Nephron (organoid): ENCODE data around the gene COL4A4.

Experiments used
- H3K27ac Mint-ChIP-seq, 3 experiments: 2 replicates each; pipeline ENCODE4 v1.8.0; 2020; ENCODE audit warnings: mixed read lengths in 3 of 3, mild to moderate bottlenecking in 2 of 3, moderate library complexity in 1 of 3
- H3K27me3 Mint-ChIP-seq: 2 replicates; pipeline ENCODE4 v1.8.0; 2021; ENCODE audit warnings: low read depth, mild to moderate bottlenecking, moderate library complexity, mixed read lengths
- H3K36me3 Mint-ChIP-seq: 2 replicates; pipeline ENCODE4 v1.8.0; 2020; ENCODE audit warnings: low read depth, mixed read lengths
- H3K4me1 Mint-ChIP-seq: 2 replicates; pipeline ENCODE4 v1.8.0; 2020; ENCODE audit warnings: mixed read lengths
- H3K4me3 Mint-ChIP-seq, 3 experiments: 2 replicates each; pipeline ENCODE4 v1.8.0; 2020; ENCODE audit warnings: mild to moderate bottlenecking in 3 of 3, mixed read lengths in 3 of 3, moderate library complexity in 2 of 3
- H3K9me3 Mint-ChIP-seq: 2 replicates; pipeline ENCODE4 v1.8.0; 2020; ENCODE audit warnings: mixed read lengths
- TF ChIP-seq, protein P1 (sequence below), 3 experiments: fragments of 200-600 bp; sonication (generic); IDR thresholded peaks; one replicate each; pipeline ENCODE4 v1.5.0; 2021; ENCODE audit warnings: antibody characterized with exemption in 3 of 3; ENCODE audit not compliant: unreplicated experiment in 3 of 3

Gene COL4A4

DNA sequence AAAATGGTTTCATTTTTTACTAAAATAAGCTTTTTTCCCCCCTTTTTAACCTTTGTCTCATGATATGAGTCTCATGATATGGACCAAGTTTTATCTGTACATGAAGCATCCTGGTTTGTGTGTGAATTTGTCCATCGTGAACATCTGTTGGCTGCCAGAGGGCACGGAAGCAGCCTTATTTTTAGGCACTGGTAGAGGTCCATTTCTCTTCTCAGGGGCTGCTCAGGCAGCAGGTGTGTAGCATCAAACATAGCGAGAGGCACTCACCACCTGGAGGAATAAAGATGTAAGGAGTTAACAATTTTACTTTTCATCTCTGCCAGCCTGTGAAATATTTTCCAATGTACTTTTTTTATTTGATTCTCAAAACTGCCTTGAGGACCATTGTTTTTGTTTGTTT is 193.6 kb downstream of the COL4A4 start:
- H3K36me3 Mint-ChIP-seq = peaks cover 4% of the 10 kb centered on the region
- TF ChIP-seq, protein P1, sequence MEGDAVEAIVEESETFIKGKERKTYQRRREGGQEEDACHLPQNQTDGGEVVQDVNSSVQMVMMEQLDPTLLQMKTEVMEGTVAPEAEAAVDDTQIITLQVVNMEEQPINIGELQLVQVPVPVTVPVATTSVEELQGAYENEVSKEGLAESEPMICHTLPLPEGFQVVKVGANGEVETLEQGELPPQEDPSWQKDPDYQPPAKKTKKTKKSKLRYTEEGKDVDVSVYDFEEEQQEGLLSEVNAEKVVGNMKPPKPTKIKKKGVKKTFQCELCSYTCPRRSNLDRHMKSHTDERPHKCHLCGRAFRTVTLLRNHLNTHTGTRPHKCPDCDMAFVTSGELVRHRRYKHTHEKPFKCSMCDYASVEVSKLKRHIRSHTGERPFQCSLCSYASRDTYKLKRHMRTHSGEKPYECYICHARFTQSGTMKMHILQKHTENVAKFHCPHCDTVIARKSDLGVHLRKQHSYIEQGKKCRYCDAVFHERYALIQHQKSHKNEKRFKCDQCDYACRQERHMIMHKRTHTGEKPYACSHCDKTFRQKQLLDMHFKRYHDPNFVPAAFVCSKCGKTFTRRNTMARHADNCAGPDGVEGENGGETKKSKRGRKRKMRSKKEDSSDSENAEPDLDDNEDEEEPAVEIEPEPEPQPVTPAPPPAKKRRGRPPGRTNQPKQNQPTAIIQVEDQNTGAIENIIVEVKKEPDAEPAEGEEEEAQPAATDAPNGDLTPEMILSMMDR (IDR thresholded peaks at IDR 0.05; ENCODE audit: unreplicated experiment in 3 of 3) = no peak
- H3K9me3 Mint-ChIP-seq = no peaks in the 10 kb centered on the region
- no peaks in the 10 kb centered on the region for H3K27me3 Mint-ChIP-seq
- H3K4me3 Mint-ChIP-seq = no peak overlapping the region
- peak overlapping the region in 1 of 3 experiments; percentile 33 for H3K27ac Mint-ChIP-seq
- H3K4me1 Mint-ChIP-seq = peaks cover 10% of the 10 kb centered on the region

DNA sequence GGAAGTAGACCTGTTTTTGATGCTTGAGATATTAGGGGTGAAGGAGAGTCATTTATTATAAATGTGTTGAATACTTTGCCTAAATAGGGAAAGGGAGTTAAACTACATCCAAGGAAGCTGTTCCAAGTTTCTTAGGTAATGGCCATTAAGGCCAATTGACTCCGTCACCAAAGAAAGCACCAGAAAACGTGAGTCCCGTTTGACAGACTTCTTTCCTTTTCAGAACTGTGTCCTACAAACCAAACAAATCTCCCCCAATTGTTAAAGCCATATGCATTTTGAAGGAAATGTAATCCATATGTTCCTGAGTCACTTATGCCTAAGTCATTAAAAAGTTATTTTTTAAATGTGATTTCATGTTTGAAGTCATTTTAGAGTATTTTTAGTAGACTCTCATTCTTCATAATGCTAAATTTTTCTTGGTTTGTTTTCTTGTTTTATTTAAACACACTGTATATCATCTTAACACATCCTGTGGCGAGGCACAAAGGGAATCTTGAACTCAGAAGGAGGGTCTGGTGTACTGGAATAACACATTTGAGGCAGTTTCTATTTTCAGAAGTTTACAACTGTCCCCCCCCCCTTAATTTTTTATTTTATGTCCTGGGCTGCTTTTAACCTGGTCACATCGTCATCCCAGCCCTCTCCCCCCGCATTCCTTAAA is 194.5 kb downstream of the COL4A4 start:
- Mint-ChIP-seq H3K27ac (peak overlapping the region in 1 of 3 experiments; percentile 33), H3K36me3 (peaks cover 4% of the 10 kb centered on the region), H3K27me3 (no peaks in the 10 kb centered on the region), H3K4me3 (no peak overlapping the region), H3K9me3 (no peaks in the 10 kb centered on the region), H3K4me1 (peaks cover 10% of the 10 kb centered on the region)
- TF ChIP-seq, protein P1 (IDR thresholded peaks at IDR 0.05; ENCODE audit: unreplicated experiment in 3 of 3) = no peak

GRCh38 chr2:226965376-226965775 is 198.6 kb downstream of the COL4A4 start:
- Mint-ChIP-seq H3K27me3 (no peaks in the 10 kb centered on the region), H3K36me3 (no peaks in the 10 kb centered on the region), H3K9me3 (no peaks in the 10 kb centered on the region), H3K4me1 (peaks cover 10% of the 10 kb centered on the region), H3K27ac (no peak overlapping the region), H3K4me3 (no peak overlapping the region)
- TF ChIP-seq, protein P1 (IDR thresholded peaks at IDR 0.05; ENCODE audit: unreplicated experiment in 3 of 3) = no peak

GRCh38 chr2:226963528-226963927 is 200.5 kb downstream of the COL4A4 start:
- Mint-ChIP-seq H3K27me3 (no peaks in the 10 kb centered on the region), H3K4me1 (no peaks in the 10 kb centered on the region), H3K4me3 (no peak overlapping the region), H3K9me3 (peaks cover 11% of the 10 kb centered on the region), H3K36me3 (peaks cover 11% of the 10 kb centered on the region), H3K27ac (no peak overlapping the region)
- TF ChIP-seq, protein P1 (IDR thresholded peaks at IDR 0.05; ENCODE audit: unreplicated experiment in 3 of 3) = no peak

GRCh38 chr2:226962176-226962773 is 201.7 kb downstream of the COL4A4 start:
- TF ChIP-seq, protein P1 (IDR thresholded peaks at IDR 0.05; ENCODE audit: unreplicated experiment in 3 of 3) = no peak
- H3K27ac Mint-ChIP-seq = no peak overlapping the region
- H3K27me3 Mint-ChIP-seq = no peaks in the 10 kb centered on the region
- H3K4me3 Mint-ChIP-seq = no peak overlapping the region
- H3K36me3 Mint-ChIP-seq = peaks cover 20% of the 10 kb centered on the region
- H3K9me3 Mint-ChIP-seq = peaks cover 22% of the 10 kb centered on the region
- H3K4me1 Mint-ChIP-seq = no peaks in the 10 kb centered on the region

- Mint-ChIP-seq H3K27me3 (no peaks in the 10 kb centered on the region), H3K36me3 (peaks cover 24% of the 10 kb centered on the region), H3K4me1 (no peaks in the 10 kb centered on the region), H3K4me3 (no peak overlapping the region), H3K9me3 (peaks cover 30% of the 10 kb centered on the region), H3K27ac (no peak overlapping the region)
- TF ChIP-seq, protein P1 (IDR thresholded peaks at IDR 0.05; ENCODE audit: unreplicated experiment in 3 of 3) = no peak
Measured at GRCh38 chr2:226959418-226959817, 204.6 kb downstream of the COL4A4 start.
